KMS-11 (cell line): ENCODE measurements around the gene RAB11B.
"Not testable (repeated sequence)": the region's sequence is repeated elsewhere in the genome, so short reads cannot be mapped to it uniquely, and the experiment has no call there.

ENCODE experiments used
- H2AFZ ChIP-seq: fragments of 200-600 bp; sonication (generic); 2 replicates; pipeline ENCODE4 v1.6.1; 2016; ENCODE audit warnings: antibody characterized with exemption, mixed run types, low read depth
- H3K27ac ChIP-seq: fragments of 200-600 bp; sonication (generic); 2 replicates; pipeline ENCODE4 v1.6.1; 2016; ENCODE audit warnings: mild to moderate bottlenecking, mixed run types
- H3K27me3 ChIP-seq: fragments of 200-600 bp; sonication (generic); 2 replicates; pipeline ENCODE4 v1.6.1; 2017; ENCODE audit warnings: mild to moderate bottlenecking, low read depth, mixed run types, moderate library complexity; ENCODE audit not compliant: insufficient read depth
- H3K36me3 ChIP-seq: fragments of 200-600 bp; sonication (generic); 2 replicates; pipeline ENCODE4 v1.6.1; 2017; ENCODE audit warnings: mild to moderate bottlenecking, mixed run types; ENCODE audit not compliant: insufficient read depth
- H3K4me1 ChIP-seq: fragments of 200-600 bp; sonication (generic); 2 replicates; pipeline ENCODE4 v1.6.1; 2016; ENCODE audit warnings: mild to moderate bottlenecking, low read depth, mixed run types; ENCODE audit not compliant: poor library complexity, severe bottlenecking
- H3K4me2 ChIP-seq: fragments of 200-600 bp; sonication (generic); 2 replicates; pipeline ENCODE4 v1.7.0; 2016; ENCODE audit warnings: mild to moderate bottlenecking, mixed run types
- H3K4me3 ChIP-seq: fragments of 200-600 bp; sonication (generic); IDR thresholded peaks from 2 replicates; pipeline ENCODE4 v1.6.1; 2017; ENCODE audit warnings: low read depth, low read length, mixed read lengths; ENCODE audit not compliant: insufficient read depth
- H3K79me2 ChIP-seq: fragments of 200-600 bp; sonication (generic); 2 replicates; pipeline ENCODE4 v1.6.1; 2016; ENCODE audit warnings: low read depth, mixed run types; ENCODE audit not compliant: insufficient read depth
- H3K9ac ChIP-seq: fragments of 200-600 bp; sonication (generic); 2 replicates; pipeline ENCODE4 v1.6.1; 2016; ENCODE audit warnings: mild to moderate bottlenecking, mixed run types
- H4K20me1 ChIP-seq: fragments of 200-600 bp; sonication (generic); 2 replicates; pipeline ENCODE4 v1.6.1; 2016; ENCODE audit warnings: mild to moderate bottlenecking, mixed run types; ENCODE audit not compliant: insufficient read depth
- TF ChIP-seq, protein P1 (sequence below): fragments of 200-600 bp; sonication (generic); conservative IDR thresholded peaks from 2 replicates; pipeline ENCODE4 v1.6.1; 2017; ENCODE audit warnings: low read depth, mild to moderate bottlenecking, antibody characterized with exemption, low read length, moderate library complexity, mixed read lengths

The RAB11B gene

DNA sequence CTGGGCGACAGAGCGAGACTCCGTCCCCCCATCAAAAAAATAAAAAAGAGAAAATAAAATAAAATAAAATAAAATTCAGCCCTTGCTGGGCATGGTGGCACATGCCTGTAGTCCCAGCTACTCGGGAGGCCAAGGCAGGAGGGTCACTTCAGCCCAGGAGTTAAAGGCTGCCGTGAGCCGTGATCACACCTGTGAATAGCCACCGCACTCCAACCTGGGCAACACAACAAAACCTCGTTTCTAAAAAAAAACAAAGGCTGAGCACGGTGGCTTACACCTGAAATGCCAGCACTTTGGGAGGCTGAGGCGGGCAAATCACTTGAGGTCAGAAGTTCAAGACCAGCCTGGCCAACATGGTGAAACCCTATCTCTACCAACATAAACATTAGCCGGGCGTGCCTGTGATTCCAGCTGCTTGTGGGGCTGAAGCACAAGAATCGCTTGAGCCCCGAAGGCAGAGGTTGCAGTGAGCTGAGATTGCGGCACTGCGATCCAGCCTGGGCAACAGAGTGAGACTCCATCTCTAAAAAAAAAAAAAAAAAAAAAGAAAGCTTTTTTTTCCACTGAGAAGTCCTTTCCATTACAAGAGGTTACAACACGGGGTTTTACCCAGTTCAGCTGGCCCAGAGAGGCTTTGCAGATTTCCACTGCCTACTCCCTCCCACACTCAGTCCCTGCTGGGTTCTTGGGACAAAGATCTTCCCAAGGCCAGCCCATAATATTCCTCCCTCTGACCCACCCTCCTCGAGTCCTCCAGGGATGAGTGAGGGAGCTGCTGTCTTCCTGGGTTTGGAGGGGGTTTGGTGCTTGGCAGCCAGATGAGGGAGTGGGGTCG, 19.8 kb upstream of the RAB11B start:
- Histone ChIP-seq H3K27ac (no peak overlapping the region), H3K9ac (no peak overlapping the region), H3K27me3 (no peaks in the 10 kb centered on the region), H3K4me2 (no peak overlapping the region), H3K79me2 (no peaks in the 10 kb centered on the region), H3K4me1 (no peaks in the 10 kb centered on the region), H3K36me3 (no peaks in the 10 kb centered on the region), H4K20me1 (no peaks in the 10 kb centered on the region), H2AFZ (no peak overlapping the region), H3K4me3 (no peak overlapping the region)
- TF ChIP-seq, protein P1, sequence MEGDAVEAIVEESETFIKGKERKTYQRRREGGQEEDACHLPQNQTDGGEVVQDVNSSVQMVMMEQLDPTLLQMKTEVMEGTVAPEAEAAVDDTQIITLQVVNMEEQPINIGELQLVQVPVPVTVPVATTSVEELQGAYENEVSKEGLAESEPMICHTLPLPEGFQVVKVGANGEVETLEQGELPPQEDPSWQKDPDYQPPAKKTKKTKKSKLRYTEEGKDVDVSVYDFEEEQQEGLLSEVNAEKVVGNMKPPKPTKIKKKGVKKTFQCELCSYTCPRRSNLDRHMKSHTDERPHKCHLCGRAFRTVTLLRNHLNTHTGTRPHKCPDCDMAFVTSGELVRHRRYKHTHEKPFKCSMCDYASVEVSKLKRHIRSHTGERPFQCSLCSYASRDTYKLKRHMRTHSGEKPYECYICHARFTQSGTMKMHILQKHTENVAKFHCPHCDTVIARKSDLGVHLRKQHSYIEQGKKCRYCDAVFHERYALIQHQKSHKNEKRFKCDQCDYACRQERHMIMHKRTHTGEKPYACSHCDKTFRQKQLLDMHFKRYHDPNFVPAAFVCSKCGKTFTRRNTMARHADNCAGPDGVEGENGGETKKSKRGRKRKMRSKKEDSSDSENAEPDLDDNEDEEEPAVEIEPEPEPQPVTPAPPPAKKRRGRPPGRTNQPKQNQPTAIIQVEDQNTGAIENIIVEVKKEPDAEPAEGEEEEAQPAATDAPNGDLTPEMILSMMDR = no peak

DNA sequence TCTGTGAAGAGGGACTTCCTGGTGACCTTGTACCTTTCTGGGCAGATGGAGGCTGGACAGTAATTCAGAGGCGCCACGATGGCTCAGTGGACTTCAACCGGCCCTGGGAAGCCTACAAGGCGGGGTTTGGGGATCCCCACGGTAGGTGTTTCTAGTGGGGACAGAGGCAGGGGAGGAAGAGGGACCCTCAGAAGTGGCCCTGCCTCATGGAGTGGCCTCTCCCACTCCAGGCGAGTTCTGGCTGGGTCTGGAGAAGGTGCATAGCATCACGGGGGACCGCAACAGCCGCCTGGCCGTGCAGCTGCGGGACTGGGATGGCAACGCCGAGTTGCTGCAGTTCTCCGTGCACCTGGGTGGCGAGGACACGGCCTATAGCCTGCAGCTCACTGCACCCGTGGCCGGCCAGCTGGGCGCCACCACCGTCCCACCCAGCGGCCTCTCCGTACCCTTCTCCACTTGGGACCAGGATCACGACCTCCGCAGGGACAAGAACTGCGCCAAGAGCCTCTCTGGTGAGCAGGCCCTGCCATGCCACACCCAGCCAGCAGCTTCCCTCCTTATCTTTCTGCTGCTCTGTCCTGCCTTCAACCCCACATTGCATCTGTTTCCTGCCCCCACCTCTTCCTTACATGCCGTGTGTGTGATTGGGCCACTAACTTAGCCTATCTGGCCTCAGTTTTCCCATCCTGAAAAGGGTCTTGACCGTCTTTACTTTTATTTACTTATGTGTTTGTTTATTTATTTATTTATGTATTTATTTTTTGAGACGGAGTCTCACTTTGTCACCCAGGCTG, 19.0 kb upstream of the RAB11B start:
- Histone ChIP-seq H3K4me1 (no peaks in the 10 kb centered on the region), H3K36me3 (no peaks in the 10 kb centered on the region), H3K27ac (no peak overlapping the region), H3K4me3 (no peak overlapping the region), H3K79me2 (no peaks in the 10 kb centered on the region), H2AFZ (no peak overlapping the region), H3K27me3 (no peaks in the 10 kb centered on the region), H3K9ac (no peak overlapping the region), H4K20me1 (no peaks in the 10 kb centered on the region), H3K4me2 (no peak overlapping the region)
- TF ChIP-seq, protein P1 = no peak

DNA sequence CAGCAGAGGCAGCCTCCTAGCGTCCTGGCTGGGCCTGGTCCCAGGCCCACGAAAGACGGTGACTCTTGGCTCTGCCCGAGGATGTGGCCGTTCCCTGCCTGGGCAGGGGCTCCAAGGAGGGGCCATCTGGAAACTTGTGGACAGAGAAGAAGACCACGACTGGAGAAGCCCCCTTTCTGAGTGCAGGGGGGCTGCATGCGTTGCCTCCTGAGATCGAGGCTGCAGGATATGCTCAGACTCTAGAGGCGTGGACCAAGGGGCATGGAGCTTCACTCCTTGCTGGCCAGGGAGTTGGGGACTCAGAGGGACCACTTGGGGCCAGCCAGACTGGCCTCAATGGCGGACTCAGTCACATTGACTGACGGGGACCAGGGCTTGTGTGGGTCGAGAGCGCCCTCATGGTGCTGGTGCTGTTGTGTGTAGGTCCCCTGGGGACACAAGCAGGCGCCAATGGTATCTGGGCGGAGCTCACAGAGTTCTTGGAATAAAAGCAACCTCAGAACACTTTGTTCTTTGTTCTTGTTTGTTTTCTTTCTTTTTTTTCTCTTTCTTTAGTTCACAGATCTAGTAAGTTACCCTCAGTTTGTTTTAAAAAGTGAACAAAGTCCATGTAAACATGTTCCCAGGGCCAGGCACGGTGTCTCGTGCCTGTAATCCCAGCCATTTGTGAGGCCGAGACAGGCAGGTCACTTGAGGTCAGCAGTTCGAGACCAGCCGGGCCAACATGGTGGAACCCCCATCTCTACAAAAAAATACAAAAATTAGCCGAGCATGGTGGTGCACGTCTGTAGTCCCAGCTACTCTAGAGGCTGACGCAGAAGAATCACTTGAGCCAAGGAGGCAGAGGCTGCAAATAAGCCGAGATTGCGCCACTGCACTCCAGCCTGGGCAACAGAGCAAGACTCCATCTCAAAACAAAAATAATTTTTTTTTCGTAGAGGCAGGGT, 16.0 kb upstream of the RAB11B start:
- H2AFZ ChIP-seq = no peak overlapping the region
- no peak overlapping the region for H3K9ac ChIP-seq
- no peaks in the 10 kb centered on the region for H3K79me2 ChIP-seq
- H3K4me2 ChIP-seq = no peak overlapping the region
- H4K20me1 ChIP-seq = no peaks in the 10 kb centered on the region
- no peak overlapping the region for H3K27ac ChIP-seq
- TF ChIP-seq, protein P1 = no peak
- H3K36me3 ChIP-seq = no peaks in the 10 kb centered on the region
- no peaks in the 10 kb centered on the region for H3K4me1 ChIP-seq
- H3K4me3 ChIP-seq = no peak overlapping the region
- H3K27me3 ChIP-seq = no peaks in the 10 kb centered on the region

DNA sequence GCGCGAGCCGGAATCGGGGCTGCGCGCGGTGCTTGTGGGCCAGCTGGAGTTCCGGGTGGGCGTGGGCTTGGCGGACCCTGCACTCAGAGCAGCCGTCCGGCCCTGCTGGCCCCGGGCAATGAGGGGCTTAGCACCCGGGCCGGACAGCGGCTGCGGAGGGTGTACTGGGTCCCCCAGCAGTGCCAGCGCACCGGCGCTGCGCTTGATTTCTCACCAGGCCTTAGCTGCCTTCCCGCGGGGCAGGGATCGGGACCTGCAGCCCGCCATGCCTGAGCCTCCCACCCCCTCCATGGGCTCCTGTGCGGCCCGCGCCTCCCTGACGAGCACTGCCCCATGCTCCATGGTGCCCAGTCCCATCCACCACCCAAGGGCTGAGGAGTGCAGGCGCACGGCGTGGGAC, 14.4 kb upstream of the RAB11B start:
- not testable (repeated sequence) for H4K20me1 ChIP-seq, H3K9ac ChIP-seq, H2AFZ ChIP-seq, H3K4me3 ChIP-seq, H3K79me2 ChIP-seq, H3K4me1 ChIP-seq, H3K36me3 ChIP-seq, H3K27ac ChIP-seq, H3K4me2 ChIP-seq, H3K27me3 ChIP-seq

DNA sequence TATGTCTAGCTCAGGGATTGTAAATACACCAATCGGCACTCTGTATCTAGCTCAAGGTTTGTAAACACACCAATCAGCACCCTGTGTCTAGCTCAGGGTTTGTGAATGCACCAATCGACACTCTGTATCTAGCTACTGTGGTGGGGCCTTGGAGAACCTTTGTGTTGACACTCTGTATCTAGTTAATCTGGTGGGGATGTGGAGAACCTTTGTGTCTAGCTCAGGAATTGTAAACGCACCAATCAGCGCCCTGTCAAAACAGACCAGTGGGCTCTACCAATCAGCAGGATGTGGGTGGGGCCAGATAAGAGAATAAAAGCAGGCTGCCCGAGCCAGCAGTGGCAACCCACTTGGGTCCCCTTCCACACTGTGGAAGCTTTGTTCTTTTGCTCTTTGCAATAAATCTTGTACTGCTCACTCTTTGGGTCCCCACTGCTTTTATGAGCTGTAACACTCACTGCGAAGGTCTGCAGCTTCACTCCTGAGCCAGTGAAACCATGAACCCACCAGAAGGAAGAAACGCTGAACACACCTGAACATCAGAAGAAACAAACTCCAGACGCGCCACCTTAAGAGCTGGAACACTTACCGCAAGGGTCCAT, 13.7 kb upstream of the RAB11B start:
- not testable (repeated sequence) for H3K27ac ChIP-seq, H3K79me2 ChIP-seq, H4K20me1 ChIP-seq, H3K4me1 ChIP-seq, H3K9ac ChIP-seq, H3K36me3 ChIP-seq, H3K4me2 ChIP-seq, H3K27me3 ChIP-seq, H3K4me3 ChIP-seq, H2AFZ ChIP-seq
